ENCODE measurements around the gene KCNC1. TPM values are rescaled to one million over a fixed set of nuclear protein-coding genes. Genes with fewer than 3 reads are reported as not detected.

Gene KCNC1
- total and polyA plus RNA-seq, 9 donors: 0.02 to 0.18 (median 0.03) TPM; not detected in 5

GRCh38 chr11:17812865-17813187 is 78.2 kb downstream of the KCNC1 start:
- no peak overlapping the region for H3K27ac ChIP-seq
- no peaks in the 10 kb centered on the region for H3K27me3 ChIP-seq
- TF ChIP-seq POLR2A (IDR thresholded peaks at IDR 0.05): no peak
- no peak for TF ChIP-seq CTCF (IDR thresholded peaks at IDR 0.05)
- TF ChIP-seq EP300 (IDR thresholded peaks at IDR 0.05): no peak

GRCh38 chr11:17813391-17814059 is 78.9 kb downstream of the KCNC1 start:
- WGBS, 3 donors: 55 to 66% (median 58%) methylated on average over 2 of the region's 2 CpGs
- H3K36me3 ChIP-seq: no peaks in the 10 kb centered on the region
- no peaks in the 10 kb centered on the region for H3K27me3 ChIP-seq
- intact Hi-C loops (cut with DNase I): no loop called here
- no peak for DNase-seq
- H3K27ac ChIP-seq: no peak overlapping the region
- no peak overlapping the region for H3K4me3 ChIP-seq
- H3K9me3 ChIP-seq: no peaks in the 10 kb centered on the region
- TF ChIP-seq EP300 (IDR thresholded peaks at IDR 0.05) (no peak), CTCF (IDR thresholded peaks at IDR 0.05) (no peak), POLR2A (IDR thresholded peaks at IDR 0.05) (no peak)
- H3K4me1 ChIP-seq (ENCODE audit: insufficient read depth): peaks cover 5% of the 10 kb centered on the region

More at GRCh38 chr11:17812865-17813187, 78.2 kb downstream of the KCNC1 start:
- no peak for DNase-seq
- Histone ChIP-seq H3K4me1 (ENCODE audit: insufficient read depth) (peaks cover 5% of the 10 kb centered on the region), H3K36me3 (no peaks in the 10 kb centered on the region), H3K4me3 (no peak overlapping the region), H3K9me3 (no peaks in the 10 kb centered on the region)
- intact Hi-C loops (cut with DNase I): no loop called here
- 82 to 86% (median 85%) methylated on average over 4 of the region's 4 CpGs for WGBS, 3 donors

DNA sequence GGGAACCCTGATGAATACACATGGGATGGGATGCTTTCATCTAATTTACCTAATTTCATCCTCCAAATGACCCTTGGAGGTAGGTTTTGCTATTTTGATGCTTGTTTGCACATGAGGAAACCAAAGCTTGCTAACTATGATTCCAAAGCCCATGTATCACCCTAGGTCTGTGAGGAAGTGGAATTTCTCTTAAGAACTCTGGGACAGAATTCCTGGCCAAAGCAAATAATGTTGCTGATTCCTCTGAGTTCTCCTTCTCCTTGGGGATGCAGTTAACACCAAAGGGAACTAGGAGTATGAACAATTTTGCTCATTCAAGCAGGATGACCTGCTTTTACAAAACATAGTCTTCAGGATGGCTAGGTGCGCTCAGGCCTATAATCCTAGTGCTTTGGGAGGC is 80.0 kb downstream of the KCNC1 start:
- TF ChIP-seq EP300 (IDR thresholded peaks at IDR 0.05) (no peak), CTCF (IDR thresholded peaks at IDR 0.05) (no peak), POLR2A (IDR thresholded peaks at IDR 0.05) (no peak)
- no peak for DNase-seq
- Histone ChIP-seq H3K9me3 (no peaks in the 10 kb centered on the region), H3K27ac (no peak overlapping the region), H3K4me3 (no peak overlapping the region), H3K36me3 (no peaks in the 10 kb centered on the region), H3K4me1 (ENCODE audit: insufficient read depth) (peaks cover 5% of the 10 kb centered on the region), H3K27me3 (no peaks in the 10 kb centered on the region)
- intact Hi-C loops (cut with DNase I): no loop called here
- WGBS, 3 donors: 95 to 100% (median 96%) methylated on average over 1 of the region's 1 CpG

DNA sequence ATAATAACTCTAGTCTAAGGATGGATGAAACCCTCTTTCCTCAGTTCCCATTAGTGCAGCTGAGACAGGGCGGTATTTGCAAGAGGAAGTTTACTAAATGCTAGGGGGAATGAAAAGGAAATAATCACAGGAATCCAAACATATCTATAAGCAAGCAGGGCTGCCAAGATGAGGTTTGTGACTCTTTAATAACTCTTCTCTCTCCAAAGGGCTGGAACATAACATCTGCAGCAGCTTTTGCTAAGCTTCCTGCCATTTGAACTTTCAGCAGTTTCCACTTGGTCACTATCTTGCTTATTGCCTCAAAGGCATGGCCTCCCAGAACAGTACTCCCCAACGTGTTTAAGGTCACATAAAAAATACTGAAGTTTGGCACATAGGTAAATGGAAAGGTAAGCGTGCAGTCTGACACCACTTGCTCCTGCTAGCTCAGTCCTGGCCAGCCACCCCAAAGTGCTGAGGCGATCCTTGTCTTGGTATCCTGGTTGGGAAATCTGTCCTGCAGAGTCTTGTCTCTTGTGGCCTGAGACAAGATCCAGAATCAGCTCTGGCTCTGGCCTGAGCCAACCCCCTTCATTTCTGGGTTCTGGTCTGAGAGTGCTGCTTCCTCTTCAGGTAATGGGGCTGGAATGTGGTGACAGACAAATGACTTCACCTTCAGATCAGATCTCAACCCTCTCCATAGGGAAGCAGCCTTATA is 81.8 kb downstream of the KCNC1 start:
- WGBS, 3 donors: 26 to 36% (median 27%) methylated on average over 4 of the region's 4 CpGs
- no peaks in the 10 kb centered on the region for H3K9me3 ChIP-seq
- TF ChIP-seq CTCF (IDR thresholded peaks at IDR 0.05): no peak
- no peak for TF ChIP-seq EP300 (IDR thresholded peaks at IDR 0.05)
- no peak for TF ChIP-seq POLR2A (IDR thresholded peaks at IDR 0.05)
- no peak for DNase-seq
- intact Hi-C loops (cut with DNase I): no loop called here
- H3K27me3 ChIP-seq: no peaks in the 10 kb centered on the region
- no peak overlapping the region for H3K4me3 ChIP-seq
- no peaks in the 10 kb centered on the region for H3K36me3 ChIP-seq
- peaks cover 5% of the 10 kb centered on the region for H3K4me1 ChIP-seq (ENCODE audit: insufficient read depth)
- no peak overlapping the region for H3K27ac ChIP-seq
